Mesothelial cell of epicardium (in vitro differentiated cells): Measurements from ENCODE around the gene HOXD13. TPM values are rescaled to one million over a fixed set of nuclear protein-coding genes. Genes with fewer than 3 reads are reported as not detected.

Source experiments
- DNase-seq, 2 experiments: peaks; one replicate each; pipeline ENCODE4 v3.0.0; 2021; ENCODE audit warnings: low spot score in 2 of 2; ENCODE audit not compliant: unreplicated experiment in 2 of 2
- H3K27ac Mint-ChIP-seq: 2 replicates; pipeline ENCODE4 v1.8.0; 2021; ENCODE audit warnings: mixed read lengths
- H3K27me3 Mint-ChIP-seq: 2 replicates; pipeline ENCODE4 v1.8.0; 2021; ENCODE audit warnings: low read depth, mixed read lengths
- H3K36me3 Mint-ChIP-seq: 2 replicates; pipeline ENCODE4 v1.8.0; 2021; ENCODE audit warnings: mixed read lengths
- H3K4me1 Mint-ChIP-seq: 2 replicates; pipeline ENCODE4 v1.8.0; 2021; ENCODE audit warnings: mixed read lengths
- H3K4me3 Mint-ChIP-seq: 2 replicates; pipeline ENCODE4 v1.8.0; 2021; ENCODE audit warnings: mild to moderate bottlenecking, moderate library complexity, mixed read lengths
- H3K9me3 Mint-ChIP-seq: 2 replicates; pipeline ENCODE4 v1.8.0; 2021; ENCODE audit warnings: mixed read lengths
- CTCF ChIP-seq: fragments of 200-600 bp; sonication (generic); IDR thresholded peaks from one replicate; pipeline ENCODE4 v1.5.0; 2021; ENCODE audit warnings: antibody characterized with exemption; ENCODE audit not compliant: unreplicated experiment
- total RNA-seq: library from RNA; stranded (reverse); gene quantifications from 3 replicates; pipeline ENCODE4 v1.2.1, GENCODE V29; 2021

HOXD13 gene
- total RNA-seq, 1 donor from 2014 or later, result 0.56 TPM

GRCh38 chr2:176068419-176068832 is 24.1 kb upstream of the HOXD13 start:
- no peak for TF ChIP-seq CTCF
- Mint-ChIP-seq H3K36me3 (no peaks in the 10 kb centered on the region), H3K4me1 (peaks cover 9% of the 10 kb centered on the region), H3K9me3 (no peaks in the 10 kb centered on the region), H3K27me3 (peaks cover 99% of the 10 kb centered on the region), H3K27ac (no peak overlapping the region), H3K4me3 (peak overlapping the region; percentile 28)
- DNase-seq, result no peak

DNA sequence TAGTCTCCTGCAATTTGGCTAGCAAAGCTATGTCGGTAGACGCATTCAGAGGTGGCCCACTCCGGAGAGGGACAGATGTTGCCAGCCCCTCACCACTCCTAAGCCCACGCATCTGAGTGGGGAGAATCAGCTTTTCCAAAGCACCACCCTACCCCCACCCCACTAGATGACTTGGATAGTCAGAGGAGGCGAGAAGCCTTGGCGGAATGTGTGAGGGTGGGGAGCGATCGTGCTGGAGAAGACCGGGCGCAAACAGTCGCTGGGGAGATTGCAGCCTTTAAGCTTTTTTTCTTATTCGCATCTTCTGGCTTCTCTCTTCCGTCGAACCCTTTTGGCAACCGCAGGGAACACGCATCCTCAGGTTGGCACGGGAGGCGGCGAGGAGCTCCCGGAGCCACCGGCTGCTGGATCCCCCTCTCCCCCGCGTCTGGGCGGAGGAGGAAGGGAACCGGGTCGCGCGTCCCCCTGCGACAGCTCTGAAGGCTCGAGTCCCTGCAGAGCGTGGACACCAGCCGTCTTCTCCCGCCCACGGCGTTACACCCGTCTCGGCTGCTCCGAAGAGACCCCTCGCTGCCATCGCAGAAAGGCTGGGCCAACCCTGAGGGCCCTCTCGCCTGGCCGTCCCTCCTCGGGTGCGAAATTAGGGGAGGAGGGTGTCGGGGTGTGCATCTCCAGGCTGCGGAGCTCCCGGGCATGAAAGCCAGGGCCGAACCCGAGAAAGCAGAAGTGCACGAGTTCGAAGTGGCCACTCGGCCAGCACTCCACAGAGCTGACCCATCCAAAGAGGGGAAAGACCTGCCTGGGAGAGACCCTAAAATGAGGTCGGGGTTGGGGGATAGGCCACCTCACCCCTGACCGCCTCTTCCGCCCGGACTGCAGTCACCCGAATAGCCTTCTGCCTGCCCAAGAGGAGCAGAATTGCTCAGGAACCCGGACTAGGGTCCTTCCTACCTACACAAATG is 20.9 kb upstream of the HOXD13 start:
- no peaks in the 10 kb centered on the region for H3K9me3 Mint-ChIP-seq
- TF ChIP-seq CTCF, result no peak
- no peaks in the 10 kb centered on the region for H3K36me3 Mint-ChIP-seq
- no peak overlapping the region for H3K27ac Mint-ChIP-seq
- H3K27me3 Mint-ChIP-seq, result peaks cover 100% of the 10 kb centered on the region
- peaks cover 10% of the 10 kb centered on the region for H3K4me1 Mint-ChIP-seq
- no peak for DNase-seq
- H3K4me3 Mint-ChIP-seq, result no peak overlapping the region

- peaks cover 10% of the 10 kb centered on the region for H3K4me1 Mint-ChIP-seq
- no peaks in the 10 kb centered on the region for H3K9me3 Mint-ChIP-seq
- no peak for DNase-seq
- H3K4me3 Mint-ChIP-seq, result no peak overlapping the region
- peaks cover 100% of the 10 kb centered on the region for H3K27me3 Mint-ChIP-seq
- no peaks in the 10 kb centered on the region for H3K36me3 Mint-ChIP-seq
- no peak for TF ChIP-seq CTCF
- H3K27ac Mint-ChIP-seq, result no peak overlapping the region
These were observed 20.2 kb upstream of the HOXD13 start for GRCh38 chr2:176072292-176072669.

GRCh38 chr2:176072951-176073904 is 19.3 kb upstream of the HOXD13 start:
- H3K36me3 Mint-ChIP-seq, result no peaks in the 10 kb centered on the region
- DNase-seq, result no peak
- no peak for TF ChIP-seq CTCF
- H3K27me3 Mint-ChIP-seq, result peaks cover 99% of the 10 kb centered on the region
- H3K27ac Mint-ChIP-seq, result no peak overlapping the region
- peaks cover 5% of the 10 kb centered on the region for H3K4me1 Mint-ChIP-seq
- H3K4me3 Mint-ChIP-seq, result no peak overlapping the region
- no peaks in the 10 kb centered on the region for H3K9me3 Mint-ChIP-seq

DNA sequence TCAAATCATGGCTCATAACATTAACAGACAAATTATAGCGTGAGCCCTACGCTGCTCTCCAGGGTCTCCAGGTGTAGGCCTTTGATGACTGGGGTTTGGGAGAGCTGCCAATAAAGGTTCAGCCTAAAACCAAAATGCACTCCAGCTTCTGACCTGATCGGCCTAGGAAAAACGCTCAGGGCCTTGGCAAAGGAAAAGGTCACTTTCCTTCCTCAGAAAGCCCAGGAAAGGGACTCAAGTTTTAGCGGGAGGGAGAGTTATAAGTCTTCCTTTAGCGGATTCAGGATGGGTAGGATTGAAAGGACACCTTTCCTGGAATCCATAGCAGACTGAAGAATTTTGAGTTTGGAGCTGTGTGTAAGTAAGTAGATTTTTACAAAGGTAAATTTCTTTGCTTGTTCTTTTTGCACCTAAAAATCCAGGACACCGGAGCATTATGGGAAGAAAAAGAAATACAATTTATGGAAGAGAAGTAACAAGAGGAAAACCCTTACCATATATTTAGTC is 17.5 kb upstream of the HOXD13 start:
- Mint-ChIP-seq H3K4me1 (peaks cover 8% of the 10 kb centered on the region), H3K36me3 (no peaks in the 10 kb centered on the region), H3K27me3 (peaks cover 99% of the 10 kb centered on the region), H3K4me3 (no peak overlapping the region), H3K27ac (no peak overlapping the region), H3K9me3 (no peaks in the 10 kb centered on the region)
- DNase-seq, result no peak
- TF ChIP-seq CTCF, result no peak
